BE2C (cell line): ENCODE measurements around the gene STOX2.

Experiments
- DNase-seq: peaks from one replicate; pipeline ENCODE4 v3.0.0-alpha.2; 2020
- H3K27me3 ChIP-seq: fragments of 250-450 bp; sonication (Bioruptor Pico); 2 replicates; pipeline ENCODE4 v1.5.1; 2020; ENCODE audit warnings: mild to moderate bottlenecking
- H3K36me3 ChIP-seq: fragments of 250-450 bp; sonication (Bioruptor Pico); 2 replicates; pipeline ENCODE4 v1.5.1; 2020; ENCODE audit warnings: mild to moderate bottlenecking
- H3K4me1 ChIP-seq: fragments of 250-450 bp; sonication (Bioruptor Pico); 2 replicates; pipeline ENCODE4 v1.5.1; 2020
- H3K4me3 ChIP-seq: 2 replicates; pipeline ENCODE4 v1.5.1; 2011; ENCODE audit warnings: low read depth, low read length
- H3K9me3 ChIP-seq: fragments of 250-450 bp; sonication (Bioruptor Pico); 2 replicates; pipeline ENCODE4 v1.5.1; 2020
- TF ChIP-seq, protein P1 (sequence below): IDR thresholded peaks from 2 replicates; pipeline ENCODE4 v1.5.1; 2012; ENCODE audit warnings: mild to moderate bottlenecking, low read depth, low read length

The STOX2 gene

DNA sequence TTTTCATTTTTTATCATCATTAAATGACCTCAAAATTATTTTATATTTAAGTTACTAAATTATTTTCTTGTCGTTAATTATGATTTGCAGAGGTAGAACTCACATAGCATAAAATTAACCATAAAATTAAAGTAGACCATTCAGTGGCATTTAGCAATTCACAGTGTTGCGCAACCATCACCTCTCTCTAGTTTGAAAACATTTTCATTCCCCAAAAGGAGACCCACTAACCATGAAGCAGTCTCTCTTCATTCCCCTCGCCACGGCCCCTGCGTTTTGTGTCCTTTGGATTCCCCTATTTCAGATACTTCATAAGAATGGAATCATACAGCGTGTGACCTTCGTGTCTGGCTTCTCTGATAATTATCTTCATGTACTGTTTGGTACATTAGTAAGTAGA lies 157.7 kb downstream of the STOX2 start:
- DNase-seq: no peak
- Histone ChIP-seq H3K27me3 (no peaks in the 10 kb centered on the region), H3K4me1 (peaks cover 8% of the 10 kb centered on the region; the same call in 1 of the 2 replicates), H3K4me3 (no peak overlapping the region), H3K9me3 (no peaks in the 10 kb centered on the region), H3K36me3 (no peaks in the 10 kb centered on the region)
- TF ChIP-seq, protein P1, sequence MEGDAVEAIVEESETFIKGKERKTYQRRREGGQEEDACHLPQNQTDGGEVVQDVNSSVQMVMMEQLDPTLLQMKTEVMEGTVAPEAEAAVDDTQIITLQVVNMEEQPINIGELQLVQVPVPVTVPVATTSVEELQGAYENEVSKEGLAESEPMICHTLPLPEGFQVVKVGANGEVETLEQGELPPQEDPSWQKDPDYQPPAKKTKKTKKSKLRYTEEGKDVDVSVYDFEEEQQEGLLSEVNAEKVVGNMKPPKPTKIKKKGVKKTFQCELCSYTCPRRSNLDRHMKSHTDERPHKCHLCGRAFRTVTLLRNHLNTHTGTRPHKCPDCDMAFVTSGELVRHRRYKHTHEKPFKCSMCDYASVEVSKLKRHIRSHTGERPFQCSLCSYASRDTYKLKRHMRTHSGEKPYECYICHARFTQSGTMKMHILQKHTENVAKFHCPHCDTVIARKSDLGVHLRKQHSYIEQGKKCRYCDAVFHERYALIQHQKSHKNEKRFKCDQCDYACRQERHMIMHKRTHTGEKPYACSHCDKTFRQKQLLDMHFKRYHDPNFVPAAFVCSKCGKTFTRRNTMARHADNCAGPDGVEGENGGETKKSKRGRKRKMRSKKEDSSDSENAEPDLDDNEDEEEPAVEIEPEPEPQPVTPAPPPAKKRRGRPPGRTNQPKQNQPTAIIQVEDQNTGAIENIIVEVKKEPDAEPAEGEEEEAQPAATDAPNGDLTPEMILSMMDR: no peak

DNA sequence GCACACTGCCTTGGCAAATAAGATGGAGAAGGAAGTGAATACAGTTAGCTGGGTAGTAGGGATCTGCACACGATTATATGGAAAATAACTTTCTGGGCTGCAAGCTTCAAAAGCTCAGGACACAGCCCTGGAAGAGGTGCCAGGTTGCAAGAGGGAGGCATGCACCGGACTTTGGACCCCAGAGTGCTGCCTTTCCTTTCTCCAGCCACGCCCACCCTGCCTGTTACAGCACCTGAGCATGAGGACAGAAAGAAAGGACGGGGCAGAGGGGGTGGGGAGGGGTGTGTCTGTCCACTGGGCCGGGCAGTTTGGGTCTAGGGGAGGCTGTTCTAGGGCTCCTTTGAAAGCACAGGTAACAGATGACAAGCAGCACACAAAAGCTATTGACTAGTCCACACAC lies 159.8 kb downstream of the STOX2 start:
- TF ChIP-seq, protein P1: no peak
- Histone ChIP-seq H3K9me3 (no peaks in the 10 kb centered on the region), H3K27me3 (no peaks in the 10 kb centered on the region), H3K4me1 (peaks cover 8% of the 10 kb centered on the region; the same call in 1 of the 2 replicates), H3K36me3 (no peaks in the 10 kb centered on the region), H3K4me3 (no peak overlapping the region)
- no peak for DNase-seq

GRCh38 chr4:184066584-184067300 lies 161.6 kb downstream of the STOX2 start:
- Histone ChIP-seq H3K27me3 (no peaks in the 10 kb centered on the region), H3K36me3 (no peaks in the 10 kb centered on the region), H3K9me3 (no peaks in the 10 kb centered on the region), H3K4me3 (no peak overlapping the region), H3K4me1 (peaks cover 8% of the 10 kb centered on the region; the same call in 1 of the 2 replicates)
- DNase-seq: peak; percentile 37
- TF ChIP-seq, protein P1: no peak

GRCh38 chr4:184067931-184068554 lies 162.9 kb downstream of the STOX2 start:
- no peaks in the 10 kb centered on the region for H3K9me3 ChIP-seq
- no peaks in the 10 kb centered on the region for H3K27me3 ChIP-seq
- H3K36me3 ChIP-seq: no peaks in the 10 kb centered on the region
- H3K4me3 ChIP-seq: no peak overlapping the region
- H3K4me1 ChIP-seq: peaks cover 8% of the 10 kb centered on the region; the same call in 1 of the 2 replicates
- DNase-seq: no peak
- TF ChIP-seq, protein P1: no peak; the same call in 1 of the 2 replicates
